GM12864 (cell line): ENCODE measurements around the gene ICAM2.

ENCODE experiments used
- DNase-seq: peaks from one replicate; pipeline ENCODE4 v3.0.0-alpha.2; 2011; ENCODE audit warnings: low read depth
- H3K4me3 ChIP-seq: 2 replicates; pipeline ENCODE4 v1.5.1; 2011; ENCODE audit warnings: mild to moderate bottlenecking, low read depth, low read length, control low read depth
- CTCF ChIP-seq: IDR thresholded peaks from 2 replicates; pipeline ENCODE4 v1.5.1; 2011; ENCODE audit warnings: low read depth, mild to moderate bottlenecking, moderate library complexity, low read length, control low read depth, inconsistent platforms; ENCODE audit errors: missing control alignments

Gene ICAM2

GRCh38 chr17:63954402-63955063, 65.9 kb downstream of the ICAM2 start:
- TF ChIP-seq CTCF = no peak
- H3K4me3 ChIP-seq = no peak overlapping the region
- no peak for DNase-seq
